Suprapubic skin (tissue), 4 donors: ENCODE results near the gene AKR1B15. TPM values are rescaled to one million over a fixed set of nuclear protein-coding genes. Genes with fewer than 3 reads are reported as not detected.

ENCODE experiments used
- DNase-seq, 2 donors: peaks; one replicate each; pipeline ENCODE4 v3.0.0-alpha.2; 2019; ENCODE audit warnings: low spot score in 2 of 2
- H3K27ac ChIP-seq: fragments of 200-600 bp; sonication (generic); one replicate; pipeline ENCODE4 v1.5.1; 2019
- H3K27me3 ChIP-seq: fragments of 200-600 bp; sonication (generic); one replicate; pipeline ENCODE4 v1.5.1; 2019
- H3K36me3 ChIP-seq: fragments of 200-600 bp; sonication (generic); one replicate; pipeline ENCODE4 v1.5.1; 2019
- H3K4me1 ChIP-seq: fragments of 200-600 bp; sonication (generic); one replicate; pipeline ENCODE4 v1.5.1; 2019
- H3K4me3 ChIP-seq: fragments of 200-600 bp; sonication (generic); one replicate; pipeline ENCODE4 v1.5.1; 2019; ENCODE audit warnings: mild to moderate bottlenecking
- H3K9me3 ChIP-seq: fragments of 200-600 bp; sonication (generic); one replicate; pipeline ENCODE4 v1.5.1; 2019
- EP300 ChIP-seq: sonication (generic); formaldehyde crosslinking; IDR thresholded peaks from one replicate; pipeline ENCODE4 v1.6.1; 2017; ENCODE audit warnings: antibody characterized with exemption
- POLR2A ChIP-seq, 2 donors: fragments of 450-650 bp; IDR thresholded peaks; one replicate each; pipeline ENCODE4 v1.6.1; 2017; ENCODE audit warnings: antibody characterized with exemption in 2 of 2, mild to moderate bottlenecking in 2 of 2, moderate library complexity in 2 of 2
- POLR2AphosphoS5 ChIP-seq, 3 donors: sonication (generic); formaldehyde crosslinking; IDR thresholded peaks; one replicate each; pipeline ENCODE4 v1.6.1; 2017; ENCODE audit warnings: antibody characterized with exemption in 3 of 3
- WGBS: methylation state at CpG from one replicate; pipeline ENCODE4 v1.1.5; 2018; 5-methylcytosine and 5-hydroxymethylcytosine counted together
- total RNA-seq, 4 donors: library from RNA; depleted of rRNA; stranded (reverse); fragments of >200 nt; gene quantifications; one replicate each; pipeline ENCODE4 v1.1.0, GENCODE V29; 2016
- TF ChIP-seq, protein P1 (sequence below), 2 donors: fragments of 200-600 bp in 1 of 2; fragments of 450-650 bp in 1 of 2; sonication (generic) in 1 of 2; IDR thresholded peaks; one replicate each; pipeline ENCODE4 v1.5.1; 2016 to 2019; ENCODE audit warnings: antibody characterized with exemption in 2 of 2, mild to moderate bottlenecking in 1 of 2, moderate library complexity in 1 of 2

The AKR1B15 gene
- total RNA-seq, 4 donors from 2014 or later: 1.1 TPM; not detected in 3

DNA sequence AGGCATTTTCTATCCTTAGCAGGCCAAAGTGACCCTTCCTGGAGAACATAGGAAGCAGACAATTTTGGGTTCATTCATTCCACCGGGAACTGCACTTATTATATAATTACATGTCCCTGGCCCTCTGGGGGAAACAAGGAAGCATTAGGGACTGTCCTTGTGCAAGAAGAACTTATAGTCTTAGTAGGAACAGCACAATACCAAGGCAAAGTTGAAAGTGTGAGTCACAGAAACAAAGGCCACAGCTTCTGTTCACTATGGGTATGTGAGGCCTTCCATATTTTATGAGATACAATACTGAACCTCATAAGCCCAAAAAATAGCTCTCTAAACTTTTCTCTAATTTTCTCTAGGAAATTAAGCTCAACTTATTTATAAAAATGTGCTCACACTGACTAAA is 39.9 kb upstream of the AKR1B15 start:
- TF ChIP-seq POLR2AphosphoS5 (IDR thresholded peaks at IDR 0.05): no peak
- no peak for TF ChIP-seq EP300
- TF ChIP-seq, protein P1, sequence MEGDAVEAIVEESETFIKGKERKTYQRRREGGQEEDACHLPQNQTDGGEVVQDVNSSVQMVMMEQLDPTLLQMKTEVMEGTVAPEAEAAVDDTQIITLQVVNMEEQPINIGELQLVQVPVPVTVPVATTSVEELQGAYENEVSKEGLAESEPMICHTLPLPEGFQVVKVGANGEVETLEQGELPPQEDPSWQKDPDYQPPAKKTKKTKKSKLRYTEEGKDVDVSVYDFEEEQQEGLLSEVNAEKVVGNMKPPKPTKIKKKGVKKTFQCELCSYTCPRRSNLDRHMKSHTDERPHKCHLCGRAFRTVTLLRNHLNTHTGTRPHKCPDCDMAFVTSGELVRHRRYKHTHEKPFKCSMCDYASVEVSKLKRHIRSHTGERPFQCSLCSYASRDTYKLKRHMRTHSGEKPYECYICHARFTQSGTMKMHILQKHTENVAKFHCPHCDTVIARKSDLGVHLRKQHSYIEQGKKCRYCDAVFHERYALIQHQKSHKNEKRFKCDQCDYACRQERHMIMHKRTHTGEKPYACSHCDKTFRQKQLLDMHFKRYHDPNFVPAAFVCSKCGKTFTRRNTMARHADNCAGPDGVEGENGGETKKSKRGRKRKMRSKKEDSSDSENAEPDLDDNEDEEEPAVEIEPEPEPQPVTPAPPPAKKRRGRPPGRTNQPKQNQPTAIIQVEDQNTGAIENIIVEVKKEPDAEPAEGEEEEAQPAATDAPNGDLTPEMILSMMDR (IDR thresholded peaks at IDR 0.05): no peak
- no peak for TF ChIP-seq POLR2A (IDR thresholded peaks at IDR 0.05)
- Histone ChIP-seq H3K9me3 (no peaks in the 10 kb centered on the region), H3K36me3 (no peaks in the 10 kb centered on the region), H3K4me3 (no peak overlapping the region), H3K27ac (no peak overlapping the region), H3K4me1 (no peaks in the 10 kb centered on the region), H3K27me3 (no peaks in the 10 kb centered on the region)
- 100% methylated on average over 1 of the region's 1 CpG for WGBS
- no peak for DNase-seq

DNA sequence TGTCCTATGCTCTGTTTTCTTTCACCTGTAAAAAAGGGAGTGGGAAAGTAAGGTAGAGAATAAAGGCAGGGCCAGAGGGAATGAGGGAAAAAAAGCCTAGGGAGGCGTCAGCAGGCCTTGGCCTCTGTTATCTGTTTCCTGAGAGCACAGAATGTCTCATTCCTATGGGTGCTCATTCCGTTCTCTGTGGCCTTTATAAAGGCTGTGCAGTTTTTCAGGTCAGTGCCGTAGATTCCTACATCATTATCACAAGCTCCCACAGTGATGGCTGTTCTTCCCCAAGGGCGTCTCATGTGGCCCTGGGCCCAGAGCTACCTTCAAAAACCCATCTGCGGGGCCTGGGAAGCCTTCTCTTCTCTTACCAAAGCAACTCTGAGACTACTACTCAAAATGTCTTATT is 38.3 kb upstream of the AKR1B15 start:
- Histone ChIP-seq H3K36me3 (no peaks in the 10 kb centered on the region), H3K4me3 (no peak overlapping the region), H3K4me1 (peaks cover 8% of the 10 kb centered on the region), H3K27ac (no peak overlapping the region), H3K27me3 (no peaks in the 10 kb centered on the region), H3K9me3 (no peaks in the 10 kb centered on the region)
- TF ChIP-seq EP300 (no peak), POLR2A (IDR thresholded peaks at IDR 0.05) (no peak), POLR2AphosphoS5 (IDR thresholded peaks at IDR 0.05) (no peak)
- TF ChIP-seq, protein P1 (IDR thresholded peaks at IDR 0.05): no peak
- no peak for DNase-seq
- WGBS: 82% methylated on average over 5 of the region's 5 CpGs

DNA sequence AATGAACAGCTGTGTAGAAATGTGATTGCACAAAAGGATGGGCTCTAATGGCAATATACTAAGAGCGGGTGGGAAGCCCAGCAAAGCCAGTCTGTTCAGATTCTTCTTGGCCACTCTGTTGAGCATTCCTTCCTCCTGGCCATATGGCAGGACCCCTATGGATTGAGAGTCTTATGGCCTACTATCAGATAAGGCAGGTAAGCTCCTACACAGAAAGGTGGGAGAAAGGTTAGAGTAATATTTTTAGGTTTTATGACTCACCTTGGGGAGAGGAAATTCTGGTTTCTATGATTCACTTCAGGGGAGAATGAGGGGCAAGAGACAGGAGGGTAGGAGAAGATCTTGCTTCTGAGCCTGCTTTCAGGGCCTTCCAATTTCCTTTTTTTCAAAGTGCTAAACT is 36.6 kb upstream of the AKR1B15 start:
- Histone ChIP-seq H3K27ac (no peak overlapping the region), H3K9me3 (no peaks in the 10 kb centered on the region), H3K4me1 (peaks cover 13% of the 10 kb centered on the region), H3K4me3 (no peak overlapping the region), H3K27me3 (no peaks in the 10 kb centered on the region), H3K36me3 (no peaks in the 10 kb centered on the region)
- no peak for TF ChIP-seq POLR2AphosphoS5 (IDR thresholded peaks at IDR 0.05)
- TF ChIP-seq POLR2A (IDR thresholded peaks at IDR 0.05): no peak
- no peak for TF ChIP-seq EP300
- TF ChIP-seq, protein P1 (IDR thresholded peaks at IDR 0.05): no peak
- WGBS: 91% methylated on average over 1 of the region's 1 CpG
- no peak for DNase-seq

DNA sequence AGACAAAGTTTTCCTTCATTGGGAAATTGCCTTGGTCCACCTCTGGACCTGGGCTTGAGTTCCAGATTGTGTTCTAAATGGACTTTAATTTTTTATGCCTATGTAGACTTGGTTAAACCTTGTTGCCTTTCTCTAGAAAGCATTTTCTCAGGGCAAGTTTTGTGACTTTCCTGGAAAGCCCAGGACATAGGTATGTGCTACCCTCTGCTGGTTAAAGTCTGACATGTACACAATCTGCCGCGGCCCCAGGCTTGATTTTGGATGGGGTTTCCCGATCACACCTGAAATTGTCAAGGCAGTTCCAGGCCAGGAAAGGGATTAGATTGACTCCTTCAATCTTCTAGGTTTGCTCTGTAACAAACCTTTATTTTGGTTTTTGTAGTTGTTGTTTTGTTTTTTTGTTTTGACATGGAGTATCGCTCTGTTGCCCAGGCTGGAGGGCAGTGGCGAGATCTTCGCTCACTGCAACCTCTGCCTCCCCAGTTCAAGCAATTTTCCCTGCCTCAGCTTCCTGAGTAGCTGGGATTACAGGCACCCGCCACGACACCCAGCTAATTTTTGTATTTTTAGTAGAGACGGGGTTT is 35.6 kb upstream of the AKR1B15 start:
- H3K4me1 ChIP-seq: peaks cover 13% of the 10 kb centered on the region
- no peaks in the 10 kb centered on the region for H3K9me3 ChIP-seq
- TF ChIP-seq, protein P1 (IDR thresholded peaks at IDR 0.05): peak; percentile 53 to 62
- no peak for TF ChIP-seq POLR2AphosphoS5 (IDR thresholded peaks at IDR 0.05)
- no peak for TF ChIP-seq EP300
- H3K27me3 ChIP-seq: no peaks in the 10 kb centered on the region
- H3K4me3 ChIP-seq: no peak overlapping the region
- no peaks in the 10 kb centered on the region for H3K36me3 ChIP-seq
- DNase-seq: no peak
- WGBS: 57% methylated on average over 9 of the region's 9 CpGs
- no peak overlapping the region for H3K27ac ChIP-seq

DNA sequence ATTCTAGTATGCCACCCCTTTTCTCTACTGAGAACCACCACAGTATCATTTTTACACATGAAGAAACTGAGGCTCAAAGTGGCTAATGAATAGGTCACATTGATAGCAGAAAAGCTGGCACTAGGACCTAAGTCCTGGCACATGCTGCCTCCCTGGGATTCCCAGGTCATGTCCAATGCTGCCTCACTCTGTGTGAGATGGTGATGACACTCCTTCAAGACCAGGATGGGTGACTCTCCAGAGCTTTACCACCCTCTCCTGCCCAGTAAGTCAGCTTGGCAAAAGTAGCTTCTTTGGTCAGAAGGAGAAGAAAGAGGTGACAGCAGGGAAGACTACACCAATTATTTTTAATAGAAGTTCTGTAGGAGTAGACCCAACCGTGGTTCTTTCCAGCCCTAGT is 34.8 kb upstream of the AKR1B15 start:
- Histone ChIP-seq H3K4me3 (no peak overlapping the region), H3K27ac (no peak overlapping the region), H3K36me3 (no peaks in the 10 kb centered on the region), H3K27me3 (no peaks in the 10 kb centered on the region), H3K4me1 (peaks cover 13% of the 10 kb centered on the region), H3K9me3 (no peaks in the 10 kb centered on the region)
- TF ChIP-seq POLR2AphosphoS5 (IDR thresholded peaks at IDR 0.05) (no peak), POLR2A (IDR thresholded peaks at IDR 0.05) (no peak), EP300 (no peak)
- TF ChIP-seq, protein P1 (IDR thresholded peaks at IDR 0.05): no peak
- WGBS: 50% methylated on average over 1 of the region's 1 CpG
- no peak for DNase-seq
